ENCODE results near the gene PKNOX2.

PKNOX2 gene

GRCh38 chr11:125389339-125390166 lies 225.0 kb downstream of the PKNOX2 start:
- no peak for DNase-seq

GRCh38 chr11:125390946-125391345 lies 226.4 kb downstream of the PKNOX2 start:
- no peak for DNase-seq

- DNase-seq = no peak
Observed at GRCh38 chr11:125393331-125393730, 228.8 kb downstream of the PKNOX2 start.

GRCh38 chr11:125394296-125394695 lies 229.7 kb downstream of the PKNOX2 start:
- no peak for DNase-seq

GRCh38 chr11:125397421-125397820 lies 232.9 kb downstream of the PKNOX2 start:
- DNase-seq = no peak

- no peak for DNase-seq
Observed at GRCh38 chr11:125398475-125398874, 233.9 kb downstream of the PKNOX2 start.

GRCh38 chr11:125398994-125399640 lies 234.6 kb downstream of the PKNOX2 start:
- DNase-seq = no peak

- no peak for DNase-seq
Observed at GRCh38 chr11:125399945-125400344, 235.4 kb downstream of the PKNOX2 start.

- DNase-seq = no peak
Observed at GRCh38 chr11:125401235-125401634, 236.7 kb downstream of the PKNOX2 start.

GRCh38 chr11:125401746-125402145 lies 237.2 kb downstream of the PKNOX2 start:
- DNase-seq = no peak

- DNase-seq = no peak
Observed at GRCh38 chr11:125402435-125402834, 237.9 kb downstream of the PKNOX2 start.

GRCh38 chr11:125404157-125404810 lies 239.7 kb downstream of the PKNOX2 start:
- no peak for DNase-seq

GRCh38 chr11:125404811-125405790 lies 240.6 kb downstream of the PKNOX2 start:
- peak; percentile 77 for DNase-seq

- no peak for DNase-seq
Observed at GRCh38 chr11:125407046-125407445, 242.5 kb downstream of the PKNOX2 start.

GRCh38 chr11:125408311-125408711 lies 243.8 kb downstream of the PKNOX2 start:
- no peak for DNase-seq

GRCh38 chr11:125410091-125410490 lies 245.5 kb downstream of the PKNOX2 start:
- no peak for DNase-seq

- DNase-seq = no peak
Observed at GRCh38 chr11:125412177-125412496, 247.6 kb downstream of the PKNOX2 start.

- no peak for DNase-seq
Observed at GRCh38 chr11:125412509-125412908, 248.0 kb downstream of the PKNOX2 start.

GRCh38 chr11:125413226-125413625 lies 248.7 kb downstream of the PKNOX2 start:
- DNase-seq = no peak

GRCh38 chr11:125414121-125414520 lies 249.6 kb downstream of the PKNOX2 start:
- DNase-seq = no peak

- DNase-seq = no peak
Observed at GRCh38 chr11:125416981-125417935, 252.7 kb downstream of the PKNOX2 start.

- no peak for DNase-seq
Observed at GRCh38 chr11:125418396-125418795, 253.8 kb downstream of the PKNOX2 start.

Data from activated CD4-positive, CD25-positive, alpha-beta regulatory T cell treated with anti-CD3 and anti-CD28 coated beads, Interleukin-2, amount 50 U/mL, for 72 hours (primary cell).